Fibroblast of mammary gland (primary cell): ENCODE results near the gene SCAF8.

Experiments used
- DNase-seq: peaks from one replicate; pipeline ENCODE4 v3.0.0-alpha.2; 2010; ENCODE audit warnings: low read depth
- H3K4me3 ChIP-seq: 2 replicates; pipeline ENCODE4 v1.5.1; 2011; ENCODE audit warnings: low read depth, mild to moderate bottlenecking, low read length, moderate library complexity; ENCODE audit not compliant: control insufficient read depth
- TF ChIP-seq, protein P1 (sequence below): conservative IDR thresholded peaks from 2 replicates; pipeline ENCODE4 v1.5.1; 2011; ENCODE audit warnings: low read depth, low read length, inconsistent platforms; ENCODE audit not compliant: control insufficient read depth, insufficient read depth

The SCAF8 gene

DNA sequence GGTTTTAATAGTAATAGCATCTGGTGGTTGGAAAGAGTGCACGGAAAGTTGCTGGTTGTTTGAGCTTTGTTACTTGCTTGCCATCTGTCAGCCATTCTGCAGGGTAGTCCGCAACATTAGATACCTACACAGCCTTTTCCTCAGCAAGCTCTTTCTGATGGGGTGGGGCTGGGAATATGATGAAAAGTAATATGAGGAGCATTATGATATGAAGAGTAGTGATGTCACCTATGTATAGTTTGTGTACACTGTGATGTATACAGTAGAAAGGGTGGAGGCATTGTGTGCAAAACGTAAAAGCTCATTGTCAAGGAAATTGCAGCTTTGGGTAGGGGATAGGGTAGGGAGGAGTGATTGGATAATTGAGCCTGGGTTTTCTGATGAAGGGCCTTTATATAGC is 16.1 kb downstream of the SCAF8 start:
- H3K4me3 ChIP-seq, result no peak overlapping the region
- TF ChIP-seq, protein P1, sequence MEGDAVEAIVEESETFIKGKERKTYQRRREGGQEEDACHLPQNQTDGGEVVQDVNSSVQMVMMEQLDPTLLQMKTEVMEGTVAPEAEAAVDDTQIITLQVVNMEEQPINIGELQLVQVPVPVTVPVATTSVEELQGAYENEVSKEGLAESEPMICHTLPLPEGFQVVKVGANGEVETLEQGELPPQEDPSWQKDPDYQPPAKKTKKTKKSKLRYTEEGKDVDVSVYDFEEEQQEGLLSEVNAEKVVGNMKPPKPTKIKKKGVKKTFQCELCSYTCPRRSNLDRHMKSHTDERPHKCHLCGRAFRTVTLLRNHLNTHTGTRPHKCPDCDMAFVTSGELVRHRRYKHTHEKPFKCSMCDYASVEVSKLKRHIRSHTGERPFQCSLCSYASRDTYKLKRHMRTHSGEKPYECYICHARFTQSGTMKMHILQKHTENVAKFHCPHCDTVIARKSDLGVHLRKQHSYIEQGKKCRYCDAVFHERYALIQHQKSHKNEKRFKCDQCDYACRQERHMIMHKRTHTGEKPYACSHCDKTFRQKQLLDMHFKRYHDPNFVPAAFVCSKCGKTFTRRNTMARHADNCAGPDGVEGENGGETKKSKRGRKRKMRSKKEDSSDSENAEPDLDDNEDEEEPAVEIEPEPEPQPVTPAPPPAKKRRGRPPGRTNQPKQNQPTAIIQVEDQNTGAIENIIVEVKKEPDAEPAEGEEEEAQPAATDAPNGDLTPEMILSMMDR, result no peak
- no peak for DNase-seq

DNA sequence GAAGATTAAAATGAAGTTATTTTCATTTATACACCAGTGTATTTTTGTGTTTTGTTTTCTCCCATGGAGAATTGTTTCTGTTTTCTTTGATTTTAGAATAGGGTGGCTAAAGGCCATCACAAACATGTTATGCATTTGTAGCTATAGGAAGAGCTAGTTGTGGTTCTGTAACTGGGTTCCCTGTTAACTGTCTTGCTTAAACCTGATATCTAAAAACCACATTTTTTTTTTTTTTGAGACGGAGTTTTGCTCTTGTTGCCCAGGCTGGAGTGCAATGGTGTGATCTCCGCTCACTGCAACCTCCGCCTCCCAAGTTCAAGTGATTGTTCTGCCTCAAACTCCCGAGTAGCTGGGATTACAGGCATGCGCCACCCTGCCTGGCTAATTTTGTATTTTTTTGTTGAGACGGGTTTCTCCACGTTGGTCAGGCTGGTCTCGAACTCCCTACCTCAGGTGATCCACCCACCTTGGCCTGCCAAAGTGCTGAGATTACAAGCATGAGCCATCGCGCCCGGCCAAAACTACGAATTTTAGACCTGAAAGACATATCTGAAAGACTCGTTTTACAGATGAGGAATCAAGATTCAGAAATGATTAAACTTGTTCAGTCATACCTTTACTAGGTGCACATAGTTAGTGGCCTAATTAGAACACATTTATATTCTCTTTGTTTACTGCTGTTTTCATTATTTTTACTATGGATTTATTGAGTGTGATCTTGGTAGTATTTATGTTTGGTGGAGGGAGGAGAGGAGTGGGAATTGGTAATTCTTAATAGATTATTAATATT is 18.0 kb downstream of the SCAF8 start:
- TF ChIP-seq, protein P1, result no peak
- no peak for DNase-seq
- H3K4me3 ChIP-seq, result no peak overlapping the region

DNA sequence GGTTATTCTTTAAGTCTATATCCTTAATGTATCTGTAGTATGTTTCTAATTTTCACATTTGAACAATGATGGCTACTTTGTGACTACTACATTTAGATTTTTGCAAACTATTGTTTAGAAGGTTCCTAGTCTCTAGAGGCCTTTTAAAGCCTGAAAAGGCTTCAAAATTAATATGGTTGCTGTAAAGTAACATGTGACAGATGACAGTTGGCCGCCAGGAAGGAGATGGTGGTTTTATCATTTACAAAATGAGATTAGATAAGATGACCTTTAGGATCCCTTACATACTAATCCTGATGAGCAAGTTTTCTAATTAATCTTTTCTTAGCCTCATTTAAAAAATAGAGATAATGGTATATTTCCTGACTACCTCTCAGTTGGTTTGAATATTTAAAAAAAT is 18.8 kb downstream of the SCAF8 start:
- no peak for DNase-seq
- TF ChIP-seq, protein P1, result no peak
- no peak overlapping the region for H3K4me3 ChIP-seq

DNA sequence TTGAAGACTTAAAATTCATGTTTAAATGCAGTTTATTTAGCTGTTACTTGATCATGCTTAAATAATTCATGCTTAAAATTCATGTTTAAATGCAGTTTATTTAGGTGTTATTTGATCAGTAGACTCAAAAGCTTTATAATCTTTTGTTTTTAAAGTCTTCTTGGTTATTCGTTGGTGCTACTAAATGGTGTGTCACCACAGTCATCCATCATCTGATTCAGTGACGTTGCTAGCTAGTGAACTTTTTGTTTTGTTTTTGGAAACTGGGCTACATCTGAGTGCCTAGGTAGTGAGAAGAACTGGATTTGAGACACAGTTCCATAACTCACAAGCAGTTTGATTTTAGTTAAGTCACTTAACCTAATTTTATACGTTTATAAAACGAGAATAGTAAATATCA is 20.9 kb downstream of the SCAF8 start:
- no peak overlapping the region for H3K4me3 ChIP-seq
- TF ChIP-seq, protein P1, result no peak
- DNase-seq, result peak; percentile 87

DNA sequence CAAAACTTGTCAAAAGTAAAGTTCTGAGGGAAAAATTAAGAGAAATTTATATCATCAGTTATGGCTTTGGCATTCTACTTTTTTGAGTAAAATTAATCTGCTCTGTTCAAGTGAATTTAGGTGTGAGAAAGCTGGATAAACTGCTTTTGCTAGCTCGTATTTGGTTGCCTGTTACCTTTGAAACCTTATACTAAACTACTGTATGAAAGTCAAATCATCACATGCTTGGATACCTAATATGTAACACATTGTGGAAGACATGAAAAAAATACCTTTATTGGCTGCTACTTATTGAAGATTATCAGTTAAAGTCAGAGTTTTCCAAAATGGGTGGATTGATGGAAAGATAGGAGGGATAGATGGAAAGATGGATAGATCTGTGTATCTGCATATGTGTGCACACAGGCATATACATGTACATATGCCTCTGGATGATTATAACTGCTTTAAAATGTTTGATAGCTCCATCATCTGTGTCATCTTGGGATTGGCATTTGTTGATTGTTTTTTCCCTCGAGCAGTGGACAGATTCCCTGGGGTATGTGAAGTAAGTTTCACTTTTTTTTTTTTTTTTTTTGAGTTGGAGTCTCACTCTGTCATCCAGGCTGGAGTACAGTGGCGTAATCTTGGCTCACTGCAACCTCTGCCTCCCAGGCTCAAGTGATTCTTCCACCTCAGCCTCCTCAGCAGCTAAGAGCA is 24.3 kb downstream of the SCAF8 start:
- no peak for DNase-seq
- TF ChIP-seq, protein P1, result no peak
- no peak overlapping the region for H3K4me3 ChIP-seq

DNA sequence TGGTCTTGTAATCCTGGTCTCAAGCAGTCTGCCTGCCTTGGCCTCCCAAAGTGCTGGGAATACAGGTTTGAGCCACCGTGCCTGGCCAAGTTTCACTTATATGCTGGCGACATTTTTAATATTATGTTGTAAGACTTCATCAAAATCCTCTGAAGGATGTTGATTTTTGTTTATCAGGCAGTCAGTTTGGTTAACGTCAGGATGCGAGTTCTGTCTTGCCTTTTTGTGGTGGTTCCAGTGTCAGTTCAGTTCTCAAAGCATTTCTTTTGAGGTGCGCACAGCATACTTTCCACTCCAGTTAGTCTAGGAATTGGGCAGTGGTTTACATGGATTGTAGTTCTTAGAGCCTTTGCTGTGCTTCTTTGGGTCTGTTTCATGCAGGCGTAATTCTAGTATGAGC is 24.9 kb downstream of the SCAF8 start:
- TF ChIP-seq, protein P1, result no peak
- H3K4me3 ChIP-seq, result no peak overlapping the region
- DNase-seq, result no peak
